Measurements from ENCODE around the gene MEF2A.

MEF2A gene

DNA sequence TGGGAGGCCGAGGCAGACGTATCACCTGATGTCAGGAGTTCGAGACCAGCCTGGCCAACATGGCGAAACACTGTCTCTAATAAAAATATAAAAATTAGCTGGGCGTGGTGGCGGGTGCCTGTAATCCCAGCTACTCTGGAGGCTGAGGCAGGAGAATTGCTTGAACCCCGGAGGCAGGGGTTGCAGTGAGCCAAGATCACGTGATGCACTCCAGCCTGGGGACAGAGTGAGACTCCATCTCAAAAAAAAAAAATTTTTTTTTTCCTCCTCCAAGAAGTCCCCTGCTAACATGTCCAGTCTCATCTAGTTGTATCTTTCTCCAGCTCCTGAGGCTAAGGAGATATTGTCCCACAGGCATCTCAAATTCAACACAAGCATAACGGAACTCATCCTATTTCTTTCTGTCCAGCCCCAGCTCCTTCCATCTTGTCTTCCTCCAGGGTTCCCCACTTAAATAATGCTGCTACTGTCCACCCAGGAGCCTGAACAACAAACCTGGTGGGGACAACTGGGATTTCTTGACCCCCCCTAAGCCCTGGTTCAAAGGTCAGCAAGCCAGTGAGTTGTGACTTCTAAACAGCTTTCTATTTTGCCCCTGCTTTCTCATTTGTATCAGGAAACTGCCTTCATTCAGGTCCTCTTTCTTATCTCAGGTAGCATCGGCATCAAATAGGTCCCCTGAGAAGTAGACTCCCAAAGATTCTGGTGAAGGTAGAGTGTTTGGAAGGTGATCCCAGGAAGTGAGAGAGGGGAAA is 4.1 kb upstream of the MEF2A start:
- in situ Hi-C loops (cut with MboI; ENCODE audit: low pct_unique_long_range_greater_than_20kb, low sequenced_read_pairs) = no loop called here
- DNase-seq = no peak

DNA sequence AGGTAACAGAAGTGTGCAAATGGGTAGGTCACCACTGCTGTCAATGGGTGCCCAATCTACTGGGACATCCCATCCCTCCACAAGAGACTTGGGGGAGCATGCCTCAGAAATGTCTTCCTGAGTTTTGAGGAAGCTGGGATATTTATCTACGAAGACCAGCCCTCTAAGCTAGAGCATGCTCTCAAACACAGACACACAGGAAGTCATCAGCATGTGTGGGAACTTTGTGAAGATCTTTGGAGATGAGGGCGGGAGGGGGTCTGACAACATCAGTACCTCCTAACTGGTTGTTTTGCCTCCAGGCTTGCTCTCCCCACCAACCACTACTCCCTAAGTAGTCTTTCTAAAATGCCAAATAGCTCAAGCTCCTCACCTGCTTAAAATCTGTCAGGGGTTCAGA is 3.5 kb upstream of the MEF2A start:
- in situ Hi-C loops (cut with MboI; ENCODE audit: low pct_unique_long_range_greater_than_20kb, low sequenced_read_pairs) = no loop called here
- peak; percentile 83 for DNase-seq

DNA sequence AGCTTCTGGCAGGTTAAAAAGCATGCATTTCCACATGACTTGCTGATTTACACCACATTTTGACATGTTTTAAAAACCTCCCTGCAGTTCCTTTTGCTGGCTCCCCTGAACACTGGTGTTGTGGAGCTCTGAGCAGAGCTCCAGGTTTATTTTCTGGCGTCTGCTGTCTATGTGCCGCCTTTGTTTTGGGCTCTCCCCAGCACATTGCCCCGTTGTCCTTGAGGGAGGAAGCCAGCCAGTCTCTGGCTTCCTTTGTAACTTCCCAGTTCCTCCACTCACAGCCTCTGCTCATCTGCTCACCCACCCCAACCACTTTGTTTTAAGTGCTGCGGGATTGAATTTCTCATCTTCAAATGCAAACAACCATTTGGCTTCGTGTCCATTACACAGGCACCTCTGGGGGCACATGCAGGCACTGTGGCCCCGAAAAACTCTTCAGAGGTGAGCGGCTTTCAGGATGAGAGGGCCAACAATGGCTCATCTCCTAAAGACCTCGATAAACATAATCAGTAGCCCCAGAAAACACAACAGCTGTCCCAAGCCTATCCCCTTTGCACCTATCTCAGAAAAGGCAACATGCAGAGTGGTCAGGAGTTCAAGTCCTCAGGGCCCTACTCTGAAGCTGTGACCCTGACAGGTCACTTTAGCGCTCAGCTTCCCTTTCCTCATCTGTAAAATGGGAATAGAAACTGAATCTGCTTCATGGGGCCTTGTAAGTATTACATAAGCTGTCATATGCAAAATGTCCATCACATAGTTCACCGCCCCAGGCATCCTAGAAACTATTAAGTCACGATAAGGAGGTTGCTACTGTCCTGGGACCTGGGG is 1.3 kb upstream of the MEF2A start:
- DNase-seq = peak; percentile 79

DNA sequence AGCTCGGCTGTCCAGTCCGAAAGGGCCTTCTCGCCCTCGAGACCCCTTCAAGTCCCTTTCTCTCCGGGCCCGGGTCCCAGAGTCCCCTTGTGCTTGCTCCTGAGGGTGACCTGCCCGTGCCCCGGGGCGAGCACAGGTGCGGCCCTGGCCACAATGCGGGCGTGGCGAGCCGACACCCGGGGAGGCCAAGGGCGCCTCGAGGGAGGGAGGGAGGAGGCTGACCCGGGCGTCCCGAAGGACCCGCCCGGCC is 810 bp upstream of the MEF2A start:
- in situ Hi-C loops (cut with MboI; ENCODE audit: low pct_unique_long_range_greater_than_20kb, low sequenced_read_pairs) = no loop called here

More for the DNA sequence above, 1.3 kb upstream of the MEF2A start:
- in situ Hi-C loops (cut with MboI; ENCODE audit: low pct_unique_long_range_greater_than_20kb, low sequenced_read_pairs) = no loop called here

DNA sequence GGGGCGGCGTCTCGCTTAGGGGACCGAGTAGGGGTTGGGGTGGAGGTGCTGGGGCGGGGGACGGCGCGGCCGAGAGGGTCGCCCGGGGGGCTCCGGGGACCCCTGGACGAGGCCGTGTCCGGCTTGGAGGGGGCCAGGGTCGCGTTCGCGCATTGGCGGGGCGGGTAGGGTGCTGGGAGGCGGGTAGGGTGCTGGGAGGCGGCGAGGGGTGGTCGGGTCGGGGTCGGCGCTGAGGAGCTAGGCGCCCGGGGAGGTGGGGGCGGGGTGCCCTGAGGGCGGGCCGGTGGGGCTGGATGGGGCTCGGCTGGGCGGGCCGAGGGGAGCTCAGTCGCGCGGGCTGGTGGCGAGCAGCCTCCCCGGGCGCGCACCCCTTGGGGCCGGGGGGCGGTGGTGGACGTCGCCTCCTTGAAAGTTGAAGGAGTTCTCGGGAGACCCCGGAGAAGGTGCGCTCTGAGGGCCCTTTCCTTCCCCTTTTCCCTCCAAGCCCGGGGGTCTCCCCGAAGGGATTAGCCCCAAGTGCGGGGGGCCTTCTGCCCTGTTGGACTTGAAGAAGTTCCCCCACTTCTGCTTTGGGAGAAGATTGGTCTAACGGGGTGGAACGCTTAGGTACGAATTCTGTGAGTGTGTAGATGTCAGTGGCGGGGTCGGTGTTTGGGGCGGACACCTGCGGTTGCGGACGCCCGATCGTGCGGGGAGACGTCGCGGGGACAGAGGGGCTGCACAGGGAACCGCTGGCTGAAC is 543 bp downstream of the MEF2A start:
- DNase-seq = peak; percentile 48
- in situ Hi-C loops (cut with MboI; ENCODE audit: low pct_unique_long_range_greater_than_20kb, low sequenced_read_pairs) = no loop called here

More for the DNA sequence above, 810 bp upstream of the MEF2A start:
- no peak for DNase-seq

DNA sequence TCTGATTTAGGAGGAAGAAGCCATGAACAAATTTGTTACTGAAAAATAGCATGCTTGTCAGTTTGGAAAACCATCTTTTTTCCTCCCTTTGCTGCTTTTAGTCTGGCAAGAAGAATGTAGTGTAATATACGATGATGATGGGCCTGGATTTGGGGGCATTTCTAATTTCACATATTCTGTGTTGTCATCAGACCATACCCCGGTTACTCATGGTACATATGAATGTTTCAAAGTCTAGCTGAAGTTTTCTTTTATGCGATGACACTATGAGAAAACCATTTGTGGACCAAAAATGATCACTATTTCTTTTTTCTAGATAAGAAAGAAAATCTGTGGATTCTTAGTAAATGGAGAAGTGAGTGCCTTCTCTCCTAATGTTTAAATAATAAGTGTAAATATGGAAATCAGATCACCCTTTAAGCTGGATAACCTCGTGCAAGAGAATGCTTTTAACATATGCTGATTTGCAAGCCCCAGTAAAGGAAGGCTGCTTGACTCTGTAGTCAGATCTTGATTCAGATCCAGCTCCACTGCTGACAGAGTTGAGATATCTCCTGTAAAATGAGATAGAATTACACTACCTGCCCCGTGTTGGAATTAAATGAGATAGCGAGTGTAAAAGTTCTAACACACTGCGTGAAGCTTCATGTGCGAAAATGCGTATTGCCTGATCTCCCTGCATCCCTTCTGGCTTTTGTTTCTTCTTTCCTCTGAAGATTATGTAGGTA is 3.0 kb downstream of the MEF2A start:
- DNase-seq = no peak
- in situ Hi-C loops (cut with MboI; ENCODE audit: low pct_unique_long_range_greater_than_20kb, low sequenced_read_pairs) = no loop called here

DNA sequence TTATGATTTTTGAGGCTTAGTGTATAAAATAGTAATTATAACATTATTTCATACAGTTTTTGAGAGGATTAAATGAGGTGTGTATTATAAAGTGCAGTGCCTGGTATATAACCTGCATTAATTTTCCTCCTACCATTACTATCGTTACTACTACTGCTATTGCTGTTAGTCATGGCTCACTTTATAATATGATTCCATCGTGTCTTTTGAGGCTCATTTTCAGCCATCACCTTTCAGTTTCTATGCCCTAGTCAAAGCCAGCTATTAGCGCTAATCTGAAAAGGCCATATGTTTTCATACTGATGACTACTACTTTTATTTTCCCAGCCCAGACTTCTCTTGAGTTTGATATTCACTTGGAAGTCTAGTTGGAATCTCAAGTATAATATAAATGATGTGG is 5.5 kb downstream of the MEF2A start:
- no peak for DNase-seq
- in situ Hi-C loops (cut with MboI; ENCODE audit: low pct_unique_long_range_greater_than_20kb, low sequenced_read_pairs) = no loop called here

DNA sequence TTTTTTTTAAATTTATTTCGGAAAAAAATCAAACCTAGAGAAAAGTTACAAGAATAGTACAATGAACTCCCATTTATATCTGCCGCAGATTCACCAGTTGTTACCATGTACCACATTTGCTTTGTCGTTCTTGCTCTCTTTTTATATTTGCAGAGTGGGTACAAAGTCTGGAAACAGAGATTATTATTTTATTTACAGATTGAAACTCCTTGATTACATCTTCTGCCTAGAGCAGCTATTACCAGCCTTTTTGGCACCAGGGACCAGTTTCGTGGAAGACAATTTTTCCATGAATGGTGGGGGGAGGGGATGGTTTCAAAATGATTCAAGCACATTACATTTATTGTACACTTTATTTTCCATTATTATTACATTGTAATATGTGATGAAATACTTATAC is 8.3 kb downstream of the MEF2A start:
- DNase-seq = no peak
- in situ Hi-C loops (cut with MboI; ENCODE audit: low pct_unique_long_range_greater_than_20kb, low sequenced_read_pairs) = no loop called here

DNA sequence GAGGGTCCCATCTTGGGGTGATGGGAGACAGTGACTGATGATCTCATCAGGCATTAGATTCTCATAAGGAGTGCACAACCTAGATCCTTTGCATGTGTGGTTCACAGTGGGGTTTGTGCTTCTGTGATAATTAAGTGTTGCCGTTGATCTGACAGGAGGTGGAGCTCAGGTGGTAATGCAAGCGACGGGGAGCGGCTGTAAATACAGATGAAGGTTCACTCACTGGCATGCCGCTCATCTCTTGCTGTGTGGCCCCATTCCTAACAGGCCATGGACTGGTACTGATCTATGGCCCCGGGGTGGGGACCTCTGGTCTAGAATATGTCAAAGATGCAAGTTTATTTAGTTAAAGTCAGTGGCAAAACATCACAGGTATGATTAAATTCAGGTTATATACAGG is 8.7 kb downstream of the MEF2A start:
- DNase-seq = no peak
- in situ Hi-C loops (cut with MboI; ENCODE audit: low pct_unique_long_range_greater_than_20kb, low sequenced_read_pairs) = no loop called here

DNA sequence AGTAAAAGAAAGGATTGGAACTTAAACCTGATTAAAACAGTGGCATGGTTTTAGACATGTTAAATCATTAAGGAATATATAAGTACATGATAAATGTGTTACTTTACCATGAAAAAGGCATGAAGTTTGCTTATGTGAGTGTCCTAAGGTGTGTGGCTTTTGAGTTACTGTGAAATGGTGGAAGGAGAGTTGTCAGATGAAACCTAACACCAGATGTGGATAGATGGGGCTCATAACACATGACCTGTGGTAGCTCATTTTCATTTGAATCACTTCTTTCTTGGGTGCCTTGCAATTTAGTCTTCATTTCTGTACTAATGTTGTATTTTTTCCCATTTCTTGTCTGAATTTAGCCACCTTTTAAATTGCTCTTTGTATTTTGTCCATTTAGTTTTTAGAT is 13.0 kb downstream of the MEF2A start:
- DNase-seq = no peak
- in situ Hi-C loops (cut with MboI; ENCODE audit: low pct_unique_long_range_greater_than_20kb, low sequenced_read_pairs) = no loop called here

DNA sequence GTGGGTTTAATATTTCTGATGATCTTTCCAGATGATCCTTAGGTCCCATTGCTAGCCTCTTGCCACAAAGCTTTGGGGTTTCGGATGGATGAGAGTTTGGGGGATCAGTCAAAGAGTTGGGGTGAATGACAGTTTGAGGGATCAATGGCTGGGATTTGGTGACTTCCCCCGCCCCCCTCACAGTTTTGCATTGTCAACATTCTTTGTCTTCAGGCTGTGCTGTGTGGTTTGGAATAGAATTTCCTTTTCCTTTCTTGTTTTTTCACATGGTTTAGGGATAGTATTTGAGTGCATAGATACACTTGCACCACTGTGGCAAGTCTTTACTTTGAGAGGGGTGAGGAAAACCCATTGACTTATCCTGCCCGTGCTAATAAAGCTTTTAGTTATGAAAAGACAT is 14.3 kb downstream of the MEF2A start:
- DNase-seq = no peak
- in situ Hi-C loops (cut with MboI; ENCODE audit: low pct_unique_long_range_greater_than_20kb, low sequenced_read_pairs) = no loop called here

DNA sequence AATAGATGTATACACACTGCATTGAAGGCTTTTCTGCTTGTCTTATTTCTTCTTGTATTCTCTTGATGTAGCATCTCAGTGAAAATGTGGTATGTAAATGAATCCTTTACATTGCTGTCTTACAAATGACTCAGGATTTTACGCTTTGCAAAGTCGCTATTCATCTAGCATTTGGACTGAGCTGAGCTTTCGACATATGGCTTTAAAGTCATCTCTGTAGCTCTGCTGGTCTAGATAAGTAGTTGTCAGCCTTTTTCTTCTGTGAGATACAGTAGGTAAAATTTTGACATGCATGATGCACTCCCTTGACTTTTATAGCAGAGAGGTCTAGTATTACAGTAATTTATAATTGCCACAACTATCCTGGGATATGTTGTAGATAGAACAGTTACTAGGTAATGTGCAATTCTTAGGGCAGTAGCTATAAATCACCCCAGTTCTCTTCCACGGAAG is 16.8 kb downstream of the MEF2A start:
- DNase-seq = no peak
- in situ Hi-C loops (cut with MboI; ENCODE audit: low pct_unique_long_range_greater_than_20kb, low sequenced_read_pairs) = no loop called here

DNA sequence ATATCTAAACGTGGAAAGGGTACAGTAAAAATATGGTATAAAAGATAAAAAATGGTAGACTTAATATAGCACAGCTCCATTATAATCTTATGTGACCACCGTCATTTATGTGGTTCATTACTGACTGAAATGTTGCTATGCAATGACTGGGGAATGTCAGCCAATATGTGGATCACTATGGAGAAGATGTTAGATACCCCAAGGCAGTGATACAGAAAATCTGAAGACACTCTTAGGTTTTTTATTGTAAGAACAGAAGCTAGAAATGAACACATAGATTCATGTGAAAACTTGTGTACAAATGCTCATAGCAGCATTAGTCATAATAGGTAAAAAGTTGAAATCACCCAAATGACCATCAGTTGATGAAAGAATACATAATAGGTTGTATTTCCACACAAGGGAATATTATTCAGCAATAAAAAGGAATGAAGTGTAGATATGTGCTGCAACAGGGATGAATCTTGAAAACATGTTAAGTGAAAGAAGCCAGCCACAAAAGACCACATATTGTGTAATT is 18.4 kb downstream of the MEF2A start:
- no peak for DNase-seq
- in situ Hi-C loops (cut with MboI; ENCODE audit: low pct_unique_long_range_greater_than_20kb, low sequenced_read_pairs) = no loop called here

DNA sequence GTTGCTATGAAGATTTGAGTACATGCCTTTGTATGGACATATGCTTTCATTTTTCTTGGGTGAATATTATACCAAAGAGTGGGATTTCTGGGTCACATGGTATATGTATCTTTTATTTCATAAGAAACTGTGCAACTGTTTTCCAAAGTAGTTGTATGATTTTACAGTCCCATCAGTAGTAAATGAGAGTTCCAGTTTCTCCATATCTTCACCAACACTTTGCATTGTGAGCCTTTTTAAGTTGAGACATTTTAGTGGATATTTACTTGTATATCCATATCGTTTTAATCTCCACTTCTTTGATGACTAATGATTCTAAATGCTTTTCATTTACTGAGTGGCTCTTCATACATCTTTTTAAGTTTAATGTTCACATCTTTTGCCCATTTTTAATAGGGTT is 20.3 kb downstream of the MEF2A start:
- in situ Hi-C loops (cut with MboI; ENCODE audit: low pct_unique_long_range_greater_than_20kb, low sequenced_read_pairs) = no loop called here
- no peak for DNase-seq

DNA sequence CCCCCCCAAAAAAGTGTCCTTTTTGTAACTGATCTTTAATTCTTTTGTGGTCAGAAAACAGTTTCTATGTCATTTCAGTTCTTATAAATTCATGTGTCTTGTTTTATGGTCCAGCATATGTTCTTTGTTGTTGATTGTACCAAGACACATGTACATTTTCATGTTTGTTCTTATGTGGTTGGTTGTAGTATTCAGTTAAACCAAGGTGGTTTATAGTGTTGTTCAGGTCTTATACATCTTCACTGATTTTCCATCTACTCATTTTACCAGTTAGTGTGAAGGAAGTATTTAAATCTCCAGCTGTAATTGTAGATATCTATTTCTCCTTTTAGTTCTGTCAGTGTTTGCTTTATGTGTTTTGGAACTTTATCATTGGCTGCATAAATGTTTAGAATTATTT is 24.0 kb downstream of the MEF2A start:
- in situ Hi-C loops (cut with MboI; ENCODE audit: low pct_unique_long_range_greater_than_20kb, low sequenced_read_pairs) = no loop called here

DNA sequence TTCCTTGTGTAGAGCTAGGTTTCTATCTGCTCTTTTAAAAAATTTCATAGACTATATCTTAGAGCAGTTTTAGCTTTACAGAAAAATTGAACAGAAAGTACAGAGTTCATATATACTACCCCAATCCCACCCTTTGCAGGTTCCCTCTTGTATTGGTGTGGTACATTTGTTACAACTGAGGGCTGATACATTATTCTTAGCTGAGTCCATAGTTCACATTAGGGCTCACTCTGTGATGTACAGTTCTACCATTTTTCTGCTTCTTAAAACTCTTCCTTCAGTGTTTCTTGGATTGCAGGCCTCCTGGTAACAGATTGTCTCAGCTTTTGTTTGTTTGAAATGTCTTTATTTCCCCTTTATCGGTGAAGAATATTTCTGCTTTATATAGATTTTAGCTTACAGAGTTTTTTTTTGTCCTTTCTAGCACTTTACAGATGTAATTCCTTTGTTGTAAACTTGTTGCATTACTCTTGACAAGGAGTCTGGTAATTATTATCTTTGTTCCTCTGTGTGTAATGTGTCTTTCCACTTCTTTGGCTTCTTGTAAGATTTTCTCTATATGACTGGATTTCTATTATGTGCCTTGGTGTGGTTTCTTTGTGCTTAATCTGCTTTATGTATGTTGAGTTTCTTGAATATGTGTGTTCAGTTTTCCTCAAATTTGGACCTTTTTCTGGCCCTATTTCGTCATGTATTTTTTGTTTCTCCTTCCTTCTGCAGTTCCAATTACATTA is 25.3 kb downstream of the MEF2A start:
- no peak for DNase-seq
- in situ Hi-C loops (cut with MboI; ENCODE audit: low pct_unique_long_range_greater_than_20kb, low sequenced_read_pairs) = no loop called here

More for the DNA sequence above, 24.0 kb downstream of the MEF2A start:
- no peak for DNase-seq

DNA sequence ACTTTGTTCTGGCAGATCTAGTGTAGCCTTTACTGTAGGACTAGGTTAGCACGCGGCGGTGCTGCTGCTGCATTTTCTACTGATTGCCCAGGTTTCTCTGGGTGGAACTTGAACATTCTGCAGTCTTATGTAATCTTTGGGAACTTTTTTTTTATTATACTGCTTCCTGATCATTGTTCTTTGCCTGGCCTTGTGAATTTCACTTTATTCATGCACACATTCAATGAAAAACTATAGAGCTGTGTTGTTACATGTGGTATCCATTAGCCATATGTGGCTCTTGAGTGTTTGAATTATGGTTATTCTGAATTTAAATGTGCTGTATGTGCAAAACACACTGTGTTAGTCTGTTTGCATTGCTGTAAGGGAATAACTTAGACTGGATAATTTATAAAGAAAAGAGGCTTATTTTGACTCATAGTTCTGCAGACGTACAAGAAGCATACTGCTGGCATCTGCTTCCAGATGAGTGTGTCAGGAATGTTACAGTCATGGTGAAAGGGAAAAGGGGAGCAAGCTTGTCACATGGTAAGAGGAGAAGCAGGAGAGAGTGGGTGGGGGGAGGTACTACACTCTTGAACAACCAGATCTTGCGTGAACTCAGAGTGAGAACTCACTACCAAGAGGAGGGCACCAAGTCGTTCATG is 26.5 kb downstream of the MEF2A start:
- in situ Hi-C loops (cut with MboI; ENCODE audit: low pct_unique_long_range_greater_than_20kb, low sequenced_read_pairs) = no loop called here
- no peak for DNase-seq

DNA sequence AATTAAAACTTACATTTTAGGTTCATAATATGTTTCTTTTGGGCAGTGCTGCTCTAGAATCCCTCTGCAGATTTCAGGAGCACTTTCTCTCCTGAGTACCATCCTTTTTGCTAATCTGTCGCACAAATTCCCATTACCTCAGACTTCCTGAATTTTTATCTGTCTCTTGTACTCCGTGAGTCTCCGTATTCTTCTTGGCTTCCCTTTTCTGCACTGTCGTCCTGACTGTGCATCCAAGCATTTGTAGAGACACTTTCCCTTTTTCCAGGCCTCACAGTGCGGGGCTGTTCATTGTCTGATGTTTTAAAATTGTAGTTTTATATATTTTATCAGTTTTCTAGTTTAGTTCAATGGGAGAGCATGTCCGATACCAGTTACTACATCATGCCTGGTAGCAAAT is 27.3 kb downstream of the MEF2A start:
- in situ Hi-C loops (cut with MboI; ENCODE audit: low pct_unique_long_range_greater_than_20kb, low sequenced_read_pairs) = no loop called here
- DNase-seq = no peak
